Raji (cell line): Measurements from ENCODE around the gene MRGPRE.

Experiments used
- POLR2A ChIP-seq: IDR thresholded peaks from 2 replicates; pipeline ENCODE4 v1.6.1; 2011; ENCODE audit warnings: low read depth, low read length, control low read depth; ENCODE audit not compliant: insufficient read depth

Gene MRGPRE

GRCh38 chr11:3191586-3192324 is 40.5 kb downstream of the MRGPRE start:
- TF ChIP-seq POLR2A, result no peak

- no peak for TF ChIP-seq POLR2A
Observed at GRCh38 chr11:3190600-3190999, 41.6 kb downstream of the MRGPRE start.

DNA sequence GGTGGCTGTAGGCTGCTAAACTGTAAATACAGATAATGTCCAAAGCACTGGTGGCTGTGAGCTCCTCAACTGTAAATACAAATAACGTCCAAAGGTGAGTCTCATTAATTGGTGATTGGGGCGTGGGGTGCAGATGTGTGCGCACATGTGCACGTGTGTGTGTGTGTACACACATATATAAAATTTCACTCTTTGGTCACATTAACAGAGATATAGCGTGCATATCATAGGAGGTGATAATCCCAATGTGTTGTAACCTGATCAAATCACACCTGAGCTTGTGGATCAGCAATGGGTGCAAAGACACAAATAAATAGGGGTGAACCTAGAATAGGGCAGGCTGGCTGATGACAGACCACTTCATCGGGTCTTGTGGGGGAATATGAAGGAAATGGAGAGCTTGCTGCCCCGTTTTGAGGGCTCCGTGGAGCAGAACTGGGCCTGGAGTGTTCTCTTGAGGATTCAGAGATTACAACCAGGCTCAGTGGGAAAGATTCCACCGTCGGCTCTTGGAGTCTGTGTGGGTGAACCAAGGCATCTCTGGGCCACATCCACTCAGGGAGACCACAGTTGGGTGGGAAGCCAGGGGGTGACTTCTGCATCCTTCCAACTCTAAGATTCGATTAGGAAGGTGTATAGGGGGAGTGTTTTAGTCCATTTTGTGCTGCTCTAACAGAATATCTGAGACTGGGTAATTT is 42.2 kb downstream of the MRGPRE start:
- TF ChIP-seq POLR2A, result no peak

DNA sequence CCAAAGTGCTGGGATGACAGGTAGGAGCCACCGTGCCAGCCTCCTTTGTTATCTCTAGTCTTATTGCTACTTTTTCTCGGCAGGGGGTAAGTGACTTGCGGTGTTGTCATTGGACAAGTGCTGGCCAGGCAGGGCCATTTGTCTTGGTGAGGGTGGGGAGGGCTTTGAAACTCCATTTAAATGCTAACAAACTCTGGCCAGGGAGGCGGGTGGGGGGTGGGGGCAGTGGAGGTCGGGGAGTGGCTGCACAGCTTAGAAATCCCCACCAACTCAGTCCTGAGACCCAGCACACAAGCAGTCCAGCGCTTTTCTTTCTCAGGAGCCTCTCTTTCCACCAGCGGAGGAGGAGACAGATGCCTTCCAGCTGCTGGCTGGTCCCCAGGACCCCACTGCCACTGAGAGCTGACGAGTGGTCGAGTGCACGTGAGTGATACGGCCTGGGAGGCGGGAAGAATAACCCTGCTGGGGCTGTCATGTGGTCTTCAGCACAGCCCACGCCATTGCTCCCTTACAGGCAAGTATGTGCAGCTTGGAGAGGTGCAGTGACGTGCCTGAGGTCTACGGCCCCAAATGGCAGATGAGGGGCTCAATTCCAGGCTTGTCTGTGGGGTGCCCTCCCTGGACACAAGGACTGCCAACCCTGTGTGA is 42.9 kb downstream of the MRGPRE start:
- no peak for TF ChIP-seq POLR2A

GRCh38 chr11:3188496-3189195 is 43.6 kb downstream of the MRGPRE start:
- no peak for TF ChIP-seq POLR2A

- no peak for TF ChIP-seq POLR2A
Observed at GRCh38 chr11:3186166-3186953, 45.9 kb downstream of the MRGPRE start.

DNA sequence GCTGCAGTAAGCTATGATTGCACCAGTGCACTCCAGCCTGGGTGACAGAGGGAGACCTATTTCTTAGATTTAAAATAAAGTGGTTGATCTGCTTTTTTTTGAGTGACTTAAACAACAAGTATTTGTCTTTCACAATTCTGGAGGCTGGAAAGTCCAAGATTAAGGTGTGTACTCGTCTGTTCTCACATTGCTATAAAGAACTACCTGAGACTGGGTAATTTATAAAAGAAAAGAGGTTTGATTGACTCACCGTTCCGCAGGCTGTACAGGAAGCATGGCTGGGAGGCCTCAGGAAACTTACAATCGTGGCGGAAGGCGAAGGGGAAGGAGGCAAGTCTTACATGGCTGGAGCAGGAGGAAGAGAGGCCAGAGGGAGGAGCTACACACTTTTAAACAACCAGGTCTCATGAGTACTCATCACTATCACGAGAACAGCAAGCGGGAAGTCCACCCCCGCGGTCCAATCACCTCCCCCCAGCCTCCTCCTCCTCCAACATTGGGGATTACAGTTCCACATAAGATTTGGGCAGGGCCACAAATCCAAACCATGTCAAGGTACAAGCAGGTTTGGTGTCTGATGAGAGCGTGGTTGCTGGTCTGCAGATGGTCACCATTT is 47.4 kb downstream of the MRGPRE start:
- TF ChIP-seq POLR2A, result no peak

- TF ChIP-seq POLR2A, result no peak
Observed at GRCh38 chr11:3183523-3183922, 48.7 kb downstream of the MRGPRE start.

GRCh38 chr11:3182462-3182852 is 49.8 kb downstream of the MRGPRE start:
- TF ChIP-seq POLR2A, result no peak

DNA sequence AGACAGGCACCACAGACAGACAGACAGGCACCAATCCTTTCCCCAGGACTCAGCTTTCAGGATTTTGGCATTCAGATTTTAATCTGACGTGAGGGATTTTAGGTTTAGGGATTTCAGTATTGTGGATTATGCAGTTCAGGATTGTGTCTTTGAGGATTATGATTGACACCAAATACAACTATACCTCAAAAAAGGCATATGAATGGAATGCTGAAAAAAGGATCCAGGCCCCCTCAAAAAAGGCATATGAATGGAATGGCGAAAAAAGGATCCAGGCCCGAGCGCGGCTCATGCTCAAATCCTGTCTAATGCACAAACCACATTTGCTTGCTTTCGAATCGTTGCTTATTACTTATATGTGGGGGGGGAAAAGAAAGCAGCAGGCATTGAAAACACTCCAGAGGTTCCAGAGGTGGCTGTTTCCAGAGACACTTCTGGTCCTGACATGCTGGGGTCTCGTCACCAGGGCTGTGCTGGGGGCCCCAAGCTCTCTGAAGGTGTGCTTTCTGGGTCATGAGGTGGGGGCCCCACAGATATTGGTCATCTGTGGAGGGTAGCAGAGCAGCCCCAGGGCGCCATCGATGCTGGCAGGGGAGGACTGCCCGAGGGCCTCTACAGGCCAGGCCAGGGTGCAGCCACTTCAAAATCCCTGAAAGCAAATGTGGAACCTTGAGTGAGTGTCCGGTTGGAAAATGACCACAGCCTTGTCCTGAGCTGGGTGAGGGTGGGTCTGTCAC is 50.3 kb downstream of the MRGPRE start:
- TF ChIP-seq POLR2A, result no peak

DNA sequence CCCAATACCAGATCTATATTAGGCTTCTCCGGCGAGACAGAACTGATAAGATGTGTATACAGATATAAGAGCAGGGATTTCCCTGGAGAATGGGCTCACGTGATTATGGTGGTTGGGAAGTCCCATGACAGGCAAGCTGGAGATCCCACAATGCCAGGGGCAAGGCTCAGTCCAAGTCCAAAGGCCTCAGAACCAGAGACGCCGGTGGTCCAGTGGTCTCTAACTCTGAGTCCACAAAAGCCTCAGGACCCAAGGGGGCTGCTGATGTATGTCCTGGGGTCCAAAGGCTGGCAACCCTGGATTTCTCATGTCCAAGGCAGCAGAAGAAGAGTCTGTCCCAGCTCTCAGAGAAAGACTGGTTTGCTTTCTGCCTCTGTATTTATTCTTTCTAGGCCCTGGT is 51.3 kb downstream of the MRGPRE start:
- no peak for TF ChIP-seq POLR2A

GRCh38 chr11:3178349-3178748 is 53.9 kb downstream of the MRGPRE start:
- TF ChIP-seq POLR2A, result no peak

GRCh38 chr11:3177931-3178330 is 54.3 kb downstream of the MRGPRE start:
- no peak for TF ChIP-seq POLR2A
